Activated T-cell treated with anti-CD3 and anti-CD28 coated beads for 24 hours (primary cell): ENCODE data around the gene CPOX.
"Not testable (repeated sequence)": the region's sequence is repeated elsewhere in the genome, so short reads cannot be mapped to it uniquely, and the experiment has no call there.

Experiments used
- DNase-seq: peaks from one replicate; pipeline ENCODE4 v3.0.0-alpha.2; 2020; ENCODE audit warnings: low read depth

Gene CPOX

GRCh38 chr3:98593046-98593936 lies at the start of gene CPOX:
TSS of gene CPOX (minus strand) at chr3:98593611. CDS start at chr3:98593504, 107 bp downstream.
- DNase-seq, result peak; percentile 82

DNA sequence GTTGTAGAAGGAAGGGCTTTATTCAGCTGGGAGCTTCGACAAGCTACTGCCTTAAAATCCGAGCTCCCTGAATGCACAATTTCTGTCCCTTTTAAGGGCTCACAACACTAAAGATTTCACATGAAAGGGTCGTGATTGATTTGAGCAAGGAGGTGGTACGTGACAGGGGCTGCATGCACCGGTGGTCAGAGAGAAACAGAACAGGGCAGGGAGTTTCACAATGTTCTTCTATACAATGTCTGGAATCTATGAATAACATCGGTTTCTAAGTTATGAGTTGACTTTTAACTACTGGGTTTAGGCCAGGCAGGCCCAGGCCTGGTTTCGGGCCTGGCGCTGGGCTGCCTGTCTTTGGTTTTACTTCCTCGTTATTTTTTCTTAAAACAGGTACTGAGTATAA lies 49.4 kb upstream of the CPOX start:
- DNase-seq, result not testable (repeated sequence)

DNA sequence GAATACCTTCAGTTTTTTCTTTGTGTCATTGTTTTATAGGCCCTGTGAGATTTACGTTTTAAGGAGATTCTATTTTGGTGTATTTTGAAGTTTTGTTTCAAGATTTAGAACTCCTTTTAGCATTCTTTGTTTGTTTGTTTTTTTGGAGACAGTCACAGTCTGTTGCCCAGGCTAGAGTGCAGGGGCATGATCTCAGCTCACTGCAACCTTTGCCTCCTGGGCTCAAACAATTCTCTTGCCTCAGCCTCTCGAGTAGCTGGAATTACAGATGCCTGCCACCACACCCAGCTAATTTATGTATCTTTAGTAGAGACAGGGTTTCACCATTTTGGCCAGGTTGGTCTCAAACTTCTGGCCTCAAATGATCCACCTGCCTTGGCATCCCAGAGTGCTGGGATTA lies 48.3 kb upstream of the CPOX start:
- DNase-seq, result not testable (repeated sequence)

DNA sequence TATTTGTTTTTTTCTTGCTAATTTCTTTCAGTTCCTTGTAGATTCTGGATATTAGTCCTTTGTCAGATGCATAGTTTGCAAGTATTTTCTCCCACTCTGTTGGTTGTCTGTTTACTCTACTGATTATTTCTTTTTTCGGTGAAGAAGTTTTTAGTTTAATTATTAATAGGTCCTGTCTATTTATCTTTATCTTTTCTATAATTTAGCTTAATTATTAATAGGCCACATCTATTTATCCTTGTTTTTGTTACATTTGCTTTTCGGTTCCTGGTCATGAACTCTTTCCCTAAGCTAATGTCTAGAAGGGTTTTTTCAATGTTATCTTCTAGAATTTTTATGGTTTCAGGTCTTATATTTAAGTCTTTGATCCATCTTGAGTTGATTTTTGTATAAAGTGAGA lies 45.1 kb upstream of the CPOX start:
- not testable (repeated sequence) for DNase-seq

- no peak for DNase-seq
These were observed 37.0 kb upstream of the CPOX start for GRCh38 chr3:98630416-98630815.

DNA sequence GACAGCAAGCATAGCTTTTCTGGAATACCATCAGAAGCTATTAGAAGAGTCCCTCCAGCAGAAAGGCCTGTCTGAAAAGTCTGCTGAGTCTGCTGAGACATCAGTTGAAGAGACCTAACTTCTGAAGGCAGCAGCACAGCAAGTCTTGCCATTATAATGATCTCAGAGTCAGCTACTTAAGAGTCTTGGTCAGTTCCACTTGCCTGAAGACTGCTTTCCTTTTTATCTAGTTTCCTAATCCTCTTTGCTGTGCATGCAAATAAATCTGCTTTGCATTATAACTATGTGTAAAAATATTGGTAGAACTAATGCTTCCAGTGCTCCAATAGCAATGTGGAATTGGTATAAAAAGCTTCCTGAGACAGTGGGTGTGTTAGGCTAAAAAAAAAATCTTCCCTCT lies 34.9 kb upstream of the CPOX start:
- no peak for DNase-seq

DNA sequence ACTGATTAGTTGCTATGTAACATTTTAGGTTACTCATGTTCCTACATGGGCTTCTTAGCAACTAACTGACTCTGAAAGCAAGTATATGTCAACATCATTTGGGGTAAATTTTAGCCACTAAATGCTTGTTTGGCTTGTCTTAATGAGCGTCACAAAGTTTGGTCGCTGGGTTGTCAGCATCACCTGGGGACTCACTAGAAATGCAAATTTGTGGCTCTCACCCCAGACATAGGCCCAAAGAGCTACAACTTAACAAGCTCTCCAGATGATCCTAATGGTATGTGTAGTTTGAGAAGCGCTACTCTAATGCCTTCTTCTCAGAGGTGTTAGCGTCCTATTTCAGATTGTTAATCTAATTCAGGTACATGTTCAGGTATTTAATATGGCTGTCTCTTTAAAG lies 32.7 kb upstream of the CPOX start:
- no peak for DNase-seq

- no peak for DNase-seq
These were observed 30.3 kb upstream of the CPOX start for GRCh38 chr3:98623572-98624280.

GRCh38 chr3:98617841-98618240 lies 24.4 kb upstream of the CPOX start:
- no peak for DNase-seq

- no peak for DNase-seq
These were observed 20.2 kb upstream of the CPOX start for GRCh38 chr3:98613616-98614015.

DNA sequence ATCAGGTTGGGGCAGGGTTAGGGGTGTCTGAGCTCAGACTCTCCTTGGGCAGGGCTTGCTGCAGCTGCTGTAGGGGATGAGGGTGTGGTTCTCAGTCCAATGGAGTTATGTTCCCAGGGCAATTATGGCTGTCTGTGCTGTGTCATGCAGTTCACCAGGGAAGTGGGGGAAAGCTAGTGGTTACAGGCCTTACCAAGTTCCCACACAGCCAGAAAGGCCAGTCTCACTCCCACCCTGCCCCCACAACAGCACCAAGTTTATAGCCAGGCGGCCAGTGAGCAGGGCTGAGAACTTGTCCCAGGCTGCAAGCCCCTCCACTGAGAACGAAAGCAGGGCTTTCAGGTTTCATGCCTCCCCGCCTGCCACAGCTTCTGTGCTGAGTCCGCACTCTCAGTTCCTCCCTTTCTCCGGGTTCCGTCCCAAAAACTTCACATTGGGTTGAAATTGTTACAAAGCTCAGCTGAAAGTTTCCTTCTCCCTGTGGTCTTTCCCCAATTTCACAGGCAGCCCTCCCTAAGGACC lies 19.6 kb upstream of the CPOX start:
- no peak for DNase-seq

DNA sequence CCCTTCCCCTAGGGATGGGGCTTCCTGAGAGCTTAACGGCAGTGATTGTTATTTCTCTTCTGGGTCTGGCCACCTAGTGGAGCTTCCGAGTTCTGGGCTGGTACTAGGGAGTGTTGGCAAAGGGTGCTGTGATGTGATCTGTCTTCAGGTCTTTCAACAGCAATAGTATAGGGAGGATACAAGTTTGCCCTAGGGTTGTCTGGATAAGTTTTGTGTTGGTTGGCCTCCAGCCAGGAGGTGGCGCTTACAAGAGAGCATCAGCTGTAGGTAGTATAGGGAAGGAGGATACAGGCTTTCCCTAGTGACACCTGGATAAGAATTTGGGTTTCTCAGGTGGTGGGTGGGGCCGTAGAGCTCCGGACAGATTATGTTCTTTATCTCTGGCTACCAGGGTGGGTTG lies 19.2 kb upstream of the CPOX start:
- DNase-seq, result no peak

DNA sequence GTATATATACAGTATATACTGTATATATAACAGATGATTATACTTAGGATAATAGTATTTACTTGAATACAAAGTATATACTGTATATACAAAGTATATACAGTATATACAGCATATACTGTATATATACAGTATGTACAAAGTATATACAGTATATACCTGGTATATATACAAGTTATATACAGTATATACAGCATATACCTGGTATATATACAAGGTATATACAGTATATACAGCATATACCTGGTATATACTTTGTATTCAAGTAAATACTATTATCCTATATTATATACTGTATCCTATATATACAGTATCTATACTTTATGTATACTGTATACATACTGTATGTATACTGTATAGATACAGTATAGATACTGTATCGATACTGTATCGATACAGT lies 14.6 kb upstream of the CPOX start:
- no peak for DNase-seq

- DNase-seq, result no peak
These were observed 10.2 kb upstream of the CPOX start for GRCh38 chr3:98603580-98603979.

- DNase-seq, result no peak
These were observed 8.8 kb upstream of the CPOX start for GRCh38 chr3:98602078-98602678.

GRCh38 chr3:98601180-98601579 lies 7.8 kb upstream of the CPOX start:
- no peak for DNase-seq

- DNase-seq, result no peak
These were observed 7.1 kb upstream of the CPOX start for GRCh38 chr3:98600412-98601095.

DNA sequence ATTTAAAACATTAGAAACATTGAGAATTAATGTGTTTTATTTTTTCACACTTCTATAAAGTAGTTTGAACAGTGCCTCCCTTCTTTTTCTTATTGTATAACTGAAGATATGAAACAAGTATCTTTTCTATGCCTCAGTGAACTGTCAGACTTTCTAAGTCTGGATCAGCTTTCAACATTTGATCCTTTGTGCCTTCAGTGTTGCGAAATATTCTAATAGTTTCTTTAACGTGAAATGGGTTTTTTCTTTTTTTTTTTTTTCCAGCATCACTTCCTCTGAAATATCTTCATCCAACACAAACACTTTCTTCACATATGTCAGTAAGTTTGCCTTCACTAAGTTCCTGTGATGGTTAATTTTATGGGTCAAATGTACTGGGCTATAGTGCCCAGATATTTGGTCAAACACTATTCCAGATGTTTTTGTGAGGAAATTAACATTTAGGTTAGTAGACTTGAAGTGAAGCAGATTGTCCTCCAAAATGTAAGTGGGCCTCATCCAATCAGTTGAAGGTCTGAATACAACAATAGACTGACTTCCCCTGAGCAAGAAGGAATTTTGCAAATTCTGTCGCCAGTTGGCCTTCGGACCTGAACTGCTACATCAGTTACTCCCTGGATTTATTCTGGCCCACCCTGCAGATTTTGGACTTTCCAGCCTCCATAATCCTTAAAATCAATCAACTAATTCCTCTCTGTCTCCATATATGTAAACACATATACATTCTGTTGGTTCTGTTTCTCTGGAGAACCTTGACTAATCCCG lies 6.4 kb upstream of the CPOX start:
- no peak for DNase-seq

DNA sequence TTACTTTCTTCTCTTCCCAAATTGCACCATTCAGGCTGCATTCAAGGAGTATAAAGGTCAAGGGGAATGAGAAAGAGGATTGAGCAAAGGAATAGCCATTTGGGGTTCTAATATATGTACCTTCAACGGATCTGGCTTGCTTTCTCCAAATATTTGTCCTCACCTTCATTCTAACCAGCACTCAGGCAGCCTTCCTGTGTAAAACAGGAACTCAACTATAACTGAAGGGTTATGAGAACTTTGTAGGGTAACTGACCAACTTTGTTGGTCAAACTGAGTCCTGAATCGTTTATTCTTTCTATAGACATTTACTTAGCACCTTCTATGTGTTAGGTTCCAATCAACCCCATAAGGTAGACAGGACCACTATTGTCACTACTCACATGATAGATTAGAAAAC lies 5.1 kb upstream of the CPOX start:
- no peak for DNase-seq

GRCh38 chr3:98596541-98597500 lies 3.4 kb upstream of the CPOX start:
- DNase-seq, result no peak
